Heart left ventricle (tissue), 16 donors: ENCODE results near the gene ALPG. TPM values are rescaled to one million over a fixed set of nuclear protein-coding genes. Genes with fewer than 3 reads are reported as not detected.
"Not testable (repeated sequence)": the region's sequence is repeated elsewhere in the genome, so short reads cannot be mapped to it uniquely, and the experiment has no call there.

Experiments used
- ATAC-seq, 4 donors: fragments of 200-7000 bp; cut with Tn5 transposase; one replicate each; pipeline ENCODE4 v1.9.1; 2020 to 2022; ENCODE audit warnings: moderate library complexity in 4 of 4, mild to moderate bottlenecking in 3 of 4, moderate number of reproducible peaks in 1 of 4
- DNase-seq, 5 donors: peaks; one replicate each; pipeline ENCODE4 v3.0.0-alpha.2; 2020
- H3K27ac ChIP-seq, 12 donors: fragments of 200-600 bp; sonication (generic) in 4 of 12; one replicate each; pipeline versions ENCODE4 v1.5.0 to v1.8.0; 2016 to 2022; ENCODE audit warnings: mild to moderate bottlenecking in 2 of 12
- H3K27me3 ChIP-seq, 9 donors: fragments of 200-600 bp; sonication (generic) in 2 of 9; one replicate each; pipeline versions ENCODE4 v1.5.1 to v1.8.0; 2016 to 2022; ENCODE audit warnings: mild to moderate bottlenecking in 3 of 9
- H3K36me3 ChIP-seq, 9 donors: fragments of 200-600 bp; sonication (generic) in 2 of 9; one replicate each; pipeline versions ENCODE4 v1.5.0 to v1.8.0; 2018 to 2022; ENCODE audit warnings: mild to moderate bottlenecking in 2 of 9
- H3K4me1 ChIP-seq, 12 donors: fragments of 200-600 bp; sonication (generic) in 4 of 12; one replicate each; pipeline versions ENCODE4 v1.5.0 to v1.8.0; 2016 to 2022; ENCODE audit warnings: mild to moderate bottlenecking in 3 of 12
- H3K4me3 ChIP-seq, 12 donors: fragments of 200-600 bp; sonication (generic) in 4 of 12; one replicate each; pipeline versions ENCODE4 v1.5.0 to v1.8.0; 2017 to 2022; ENCODE audit warnings: mild to moderate bottlenecking in 9 of 12, moderate library complexity in 4 of 12
- H3K9me3 ChIP-seq, 12 donors: fragments of 200-600 bp; sonication (generic) in 4 of 12; one replicate each; pipeline versions ENCODE4 v1.5.0 to v1.8.0; 2016 to 2022; ENCODE audit warnings: mild to moderate bottlenecking in 1 of 12
- POLR2A ChIP-seq, 2 donors: fragments of 450-650 bp; IDR thresholded peaks; one replicate each; pipeline ENCODE4 v1.6.1; 2017; ENCODE audit warnings: antibody characterized with exemption in 2 of 2, mild to moderate bottlenecking in 2 of 2, moderate library complexity in 2 of 2
- WGBS, 4 donors: extraction: QIAGEN DNeasy Blood & Tissue Kit in 2 of 4; methylation state at CpG; one replicate each; pipeline versions ENCODE4 v1.1.5 to v1.1.7; 2013 to 2018; 5-methylcytosine and 5-hydroxymethylcytosine counted together
- intact Hi-C, 10 donors: fragments of 100-400 bp; cut with DNase I; formaldehyde crosslinking; loops; one replicate each; pipeline versions ENCODE4 v1.11.1 to v1.14.2; 2022
- long read RNA-seq, 3 donors: library from polyadenylated mRNA; unstranded; transcript quantifications; one replicate each; pipeline ENCODE4 v2.0.0, GENCODE V29; 2020 to 2021
- polyA plus RNA-seq, 2 donors: library from polyadenylated mRNA; stranded (reverse); fragments of 200-250 nt; gene quantifications; one replicate each; pipeline ENCODE4 v1.2.3, GENCODE V29; 2013
- total RNA-seq, 9 donors: library from RNA; depleted of rRNA in 2 of 9; stranded (reverse); fragments of >200 nt in 2 of 9; fragmentation: NEBNext Ultra II Directional in 3 of 9; extraction: Animal tissue kit (Norgen Biotek cat#: 25700) in 3 of 9; gene quantifications; one replicate each; pipeline versions ENCODE4 v1.1.0 to v1.2.4, GENCODE V29; 2016 to 2023
- TF ChIP-seq, protein P1 (sequence below), 12 donors: fragments of 200-600 bp; sonication (generic) in 4 of 12; IDR thresholded peaks; one replicate each; pipeline versions ENCODE4 v1.5.0 to v1.8.0; 2018 to 2022; ENCODE audit warnings: antibody characterized with exemption in 12 of 12, mild to moderate bottlenecking in 5 of 12
- donor health status: ischemic (EF 13 %, LVEDD 7.1; RV severe dilation, severe dysfunction).
- donor health status: healthy with polysubstance abuse.
- donor health status: DM: no; HTN: yes; CAD: no.
- donor health status: DM: no; HTN: no; CAD: no.
- donor health status: ischemic (EF 25% LVEDD 6.9; RV normal size, moderate dysfunction).
- donor health status: ischemic (EF 25% LVEDD 5.7; RV mildly dilated, moderate dysfunction).
- donor health status: healthy.
- donor health status: DM: yes; HTN: yes; CAD: no.
- donor health status: ischemic (EF 35%, LVEDD 5.7; RV mildly dilated, moderate dysfunction).
- donor health status: nonischemic (EF 11% LVEDD 7.7; RV severe dilation, severe dysfunction).
- donor health status: DM: yes; HTN: yes; CAD: no.
- donor health status: PGD.
- donor health status: ischemic (EF 29% LVEDD 5.4; RV normal size, mild dysfunction).
- donor health status: nonischemic (EF 23%, LVEDD 6.1; RV moderate dilation, normal function).

Gene ALPG
- total RNA-seq (not detected), polyA plus RNA-seq (not detected)
- long read RNA-seq, donor 1: 0 reads
- long read RNA-seq, donor 2: 0 reads
- long read RNA-seq, donor 3: 0 reads

DNA sequence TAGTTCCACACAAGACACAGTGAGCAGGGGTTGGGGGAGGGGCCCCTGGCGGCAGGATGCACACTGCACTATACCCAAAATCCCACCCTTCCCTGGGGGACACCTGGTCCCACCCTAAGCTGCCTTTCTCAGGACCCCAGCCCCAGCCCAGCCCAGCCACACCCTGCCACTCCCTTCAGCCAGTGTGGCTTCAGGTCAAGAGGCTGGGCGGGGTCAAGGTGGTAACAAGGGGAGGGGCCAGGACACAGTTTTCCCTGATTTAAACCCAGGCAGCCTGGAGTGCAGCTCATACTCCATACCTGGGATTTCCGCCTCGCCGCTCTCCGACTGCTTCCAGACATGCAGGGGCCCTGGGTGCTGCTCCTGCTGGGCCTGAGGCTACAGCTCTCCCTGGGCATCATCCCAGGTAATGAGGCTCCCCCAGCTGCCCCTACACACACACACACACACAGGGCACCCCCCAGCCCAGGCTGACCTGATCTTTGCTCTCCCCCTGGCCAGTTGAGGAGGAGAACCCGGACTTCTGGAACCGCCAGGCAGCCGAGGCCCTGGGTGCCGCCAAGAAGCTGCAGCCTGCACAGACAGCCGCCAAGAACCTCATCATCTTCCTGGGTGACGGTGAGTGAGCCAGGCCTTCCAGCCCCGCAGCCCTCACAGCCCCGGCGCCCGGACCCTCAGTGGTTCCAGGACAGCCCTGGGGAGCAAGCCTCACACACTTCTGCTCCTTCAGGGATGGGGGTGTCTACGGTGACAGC, at the start of gene ALPG:
Gene ALPG (plus strand): TSS at position 289 of the 755 bp plus-strand sequence. CDS start 51 bp downstream, at position 340.
- ATAC-seq: no peak
- no peaks in the 10 kb centered on the region for H3K36me3 ChIP-seq
- peaks cover 0 to 23% (median 0%) of the 10 kb centered on the region in 9 donors for H3K27me3 ChIP-seq
- no peaks in the 10 kb centered on the region for H3K9me3 ChIP-seq
- H3K4me3 ChIP-seq: no peak within 1 kb of the TSS
- no peak within 1 kb of the TSS for H3K27ac ChIP-seq
- intact Hi-C loops: no loop called here
- TF ChIP-seq POLR2A (IDR thresholded peaks at IDR 0.05): no peak
- TF ChIP-seq, protein P1, sequence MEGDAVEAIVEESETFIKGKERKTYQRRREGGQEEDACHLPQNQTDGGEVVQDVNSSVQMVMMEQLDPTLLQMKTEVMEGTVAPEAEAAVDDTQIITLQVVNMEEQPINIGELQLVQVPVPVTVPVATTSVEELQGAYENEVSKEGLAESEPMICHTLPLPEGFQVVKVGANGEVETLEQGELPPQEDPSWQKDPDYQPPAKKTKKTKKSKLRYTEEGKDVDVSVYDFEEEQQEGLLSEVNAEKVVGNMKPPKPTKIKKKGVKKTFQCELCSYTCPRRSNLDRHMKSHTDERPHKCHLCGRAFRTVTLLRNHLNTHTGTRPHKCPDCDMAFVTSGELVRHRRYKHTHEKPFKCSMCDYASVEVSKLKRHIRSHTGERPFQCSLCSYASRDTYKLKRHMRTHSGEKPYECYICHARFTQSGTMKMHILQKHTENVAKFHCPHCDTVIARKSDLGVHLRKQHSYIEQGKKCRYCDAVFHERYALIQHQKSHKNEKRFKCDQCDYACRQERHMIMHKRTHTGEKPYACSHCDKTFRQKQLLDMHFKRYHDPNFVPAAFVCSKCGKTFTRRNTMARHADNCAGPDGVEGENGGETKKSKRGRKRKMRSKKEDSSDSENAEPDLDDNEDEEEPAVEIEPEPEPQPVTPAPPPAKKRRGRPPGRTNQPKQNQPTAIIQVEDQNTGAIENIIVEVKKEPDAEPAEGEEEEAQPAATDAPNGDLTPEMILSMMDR (IDR thresholded peaks at IDR 0.05): no peak
- no peaks in the 10 kb centered on the region for H3K4me1 ChIP-seq
- WGBS, 4 donors: 85 to 97% (median 90%) methylated on average over 12 to 17 of the region's 17 CpGs
- no peak for DNase-seq

DNA sequence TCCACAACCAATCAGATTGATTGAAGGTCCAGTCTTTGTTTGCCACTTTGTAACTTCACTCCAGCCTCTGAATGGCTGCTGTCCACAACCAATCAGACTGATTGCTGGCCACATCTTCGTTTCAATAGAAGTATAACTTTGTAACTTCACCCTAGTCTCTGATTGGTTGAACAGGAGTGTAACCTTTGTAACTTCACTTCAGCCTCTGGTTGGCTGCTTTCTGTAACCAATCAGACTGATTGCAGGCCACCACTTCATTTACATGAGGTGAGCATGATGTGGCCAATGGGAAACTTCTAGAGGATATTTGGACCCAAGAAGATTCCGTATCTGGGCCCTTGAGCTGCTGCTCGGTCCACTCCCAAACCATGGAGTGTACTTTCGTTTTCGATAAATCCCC, 45.0 kb upstream of the ALPG start:
- H3K27ac ChIP-seq: no peak overlapping the region
- no peaks in the 10 kb centered on the region for H3K27me3 ChIP-seq
- no peaks in the 10 kb centered on the region for H3K36me3 ChIP-seq
- no peak for DNase-seq
- peaks cover 0 to 7% (median 0%) of the 10 kb centered on the region in 12 donors for H3K4me1 ChIP-seq
- ATAC-seq: no peak
- H3K4me3 ChIP-seq: no peak overlapping the region
- intact Hi-C loops: no loop called here
- H3K9me3 ChIP-seq: no peaks in the 10 kb centered on the region
- no peak for TF ChIP-seq POLR2A (IDR thresholded peaks at IDR 0.05)
- TF ChIP-seq, protein P1 (IDR thresholded peaks at IDR 0.05): no peak
- 90 to 94% (median 92%) methylated on average over 5 of the region's 5 CpGs for WGBS, 4 donors

DNA sequence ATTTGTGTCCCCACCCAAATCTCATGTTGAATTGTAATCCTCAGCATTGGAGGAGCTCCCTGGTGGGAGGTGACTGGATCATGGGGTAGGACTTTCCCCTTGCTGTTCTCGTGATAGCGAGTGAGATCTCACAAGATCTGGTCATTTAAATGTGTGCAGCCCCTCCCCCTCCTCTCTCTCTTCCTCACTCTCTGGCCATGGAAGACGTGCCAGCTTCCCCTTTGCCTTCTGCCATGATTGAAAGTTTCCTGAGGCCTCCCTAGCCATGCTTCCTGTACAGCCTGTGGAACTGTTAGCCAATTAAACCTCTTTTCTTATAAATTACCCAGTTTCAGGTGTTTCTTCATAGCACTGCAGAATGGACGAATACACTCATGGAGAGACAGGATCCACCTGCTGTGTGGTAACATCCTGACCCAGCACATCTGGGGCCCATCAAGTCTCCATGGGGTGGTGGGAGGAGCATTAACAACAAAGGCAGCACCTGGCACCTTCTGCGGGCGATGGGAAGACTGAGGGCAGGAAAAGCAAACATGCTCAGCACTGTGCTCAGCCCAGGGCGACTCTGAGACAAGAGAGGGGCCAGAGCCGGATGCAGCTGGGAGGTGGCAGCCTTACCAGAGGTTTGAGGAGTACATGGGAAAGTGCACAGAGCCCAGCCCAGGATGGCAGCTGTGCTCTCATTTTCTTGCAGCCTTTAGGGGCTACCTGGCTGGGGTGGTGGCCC, 44.3 kb upstream of the ALPG start:
- TF ChIP-seq POLR2A (IDR thresholded peaks at IDR 0.05): no peak
- TF ChIP-seq, protein P1 (IDR thresholded peaks at IDR 0.05): no peak
- Histone ChIP-seq H3K4me1 (peaks cover 0 to 7% (median 0%) of the 10 kb centered on the region in 12 donors), H3K27me3 (no peaks in the 10 kb centered on the region), H3K9me3 (no peaks in the 10 kb centered on the region), H3K27ac (no peak overlapping the region), H3K4me3 (no peak overlapping the region), H3K36me3 (no peaks in the 10 kb centered on the region)
- ATAC-seq: no peak
- intact Hi-C loops: no loop called here
- WGBS, 4 donors: 77 to 82% (median 79%) methylated on average over 6 to 8 of the region's 8 CpGs
- DNase-seq: no peak

DNA sequence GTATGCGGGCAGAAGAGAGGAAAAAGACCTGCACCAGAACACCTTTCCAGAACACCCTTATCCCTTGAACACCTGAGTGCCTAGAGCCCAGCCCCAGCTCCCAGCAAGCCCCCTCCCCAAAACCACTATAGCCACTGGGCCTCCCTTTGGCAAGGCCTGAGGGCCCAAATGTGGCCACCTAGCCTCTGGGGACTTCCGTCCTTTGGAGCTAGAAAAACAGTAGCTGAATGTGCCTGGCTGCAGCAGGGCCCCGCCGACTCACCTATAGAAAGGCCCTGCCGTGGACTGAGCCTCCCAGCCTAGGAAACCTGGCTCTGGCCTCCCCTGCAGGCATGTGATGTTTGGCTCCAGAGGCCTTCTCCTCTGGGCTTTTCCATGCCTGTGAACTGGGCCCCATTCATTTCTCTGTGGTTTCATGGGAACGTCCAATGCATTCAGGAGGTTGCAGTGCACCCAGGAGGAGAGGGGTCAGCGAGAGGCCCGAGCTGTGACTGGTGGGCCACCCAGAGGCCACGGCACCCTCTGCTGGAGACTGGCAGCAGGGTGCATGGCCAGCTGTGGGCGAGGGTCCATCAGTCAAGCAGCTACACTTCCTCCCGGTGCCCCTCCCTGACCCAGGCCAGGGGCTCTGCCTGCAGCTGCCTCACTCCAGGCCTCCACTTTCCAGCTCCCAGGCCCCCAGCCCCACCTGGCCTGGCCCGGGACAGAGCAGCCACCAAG, 43.4 kb upstream of the ALPG start:
- DNase-seq, intact Hi-C loops, H3K36me3 ChIP-seq, ATAC-seq, H3K9me3 ChIP-seq, H3K27me3 ChIP-seq, H3K4me1 ChIP-seq, H3K27ac ChIP-seq: not testable (repeated sequence)
- H3K4me3 ChIP-seq: peak overlapping the region in 1 of 12 donors; percentile 54
- WGBS, 4 donors: 81 to 96% (median 87%) methylated on average over 5 to 12 of the region's 12 CpGs
